ENCODE measurements around the gene ZNF521.

- no peak for TF ChIP-seq CTCF (conservative IDR thresholded peaks at IDR 0.05; ENCODE audit: low read depth, low read length)
- TF ChIP-seq EZH2 (IDR thresholded peaks at IDR 0.05; ENCODE audit: borderline replicate concordance, low read depth, low read length, poor library complexity, severe bottlenecking): no peak
These were observed 274.7 kb downstream of the ZNF521 start for GRCh38 chr18:25077038-25077943.
